ENCODE data around the gene CDAN1.
A peak's percentile ranks its signal among the peaks of the same experiment; 100 is the strongest.

Gene CDAN1

GRCh38 chr15:42731461-42731860, 5.5 kb downstream of the CDAN1 start:
- TF ChIP-seq, protein P1, sequence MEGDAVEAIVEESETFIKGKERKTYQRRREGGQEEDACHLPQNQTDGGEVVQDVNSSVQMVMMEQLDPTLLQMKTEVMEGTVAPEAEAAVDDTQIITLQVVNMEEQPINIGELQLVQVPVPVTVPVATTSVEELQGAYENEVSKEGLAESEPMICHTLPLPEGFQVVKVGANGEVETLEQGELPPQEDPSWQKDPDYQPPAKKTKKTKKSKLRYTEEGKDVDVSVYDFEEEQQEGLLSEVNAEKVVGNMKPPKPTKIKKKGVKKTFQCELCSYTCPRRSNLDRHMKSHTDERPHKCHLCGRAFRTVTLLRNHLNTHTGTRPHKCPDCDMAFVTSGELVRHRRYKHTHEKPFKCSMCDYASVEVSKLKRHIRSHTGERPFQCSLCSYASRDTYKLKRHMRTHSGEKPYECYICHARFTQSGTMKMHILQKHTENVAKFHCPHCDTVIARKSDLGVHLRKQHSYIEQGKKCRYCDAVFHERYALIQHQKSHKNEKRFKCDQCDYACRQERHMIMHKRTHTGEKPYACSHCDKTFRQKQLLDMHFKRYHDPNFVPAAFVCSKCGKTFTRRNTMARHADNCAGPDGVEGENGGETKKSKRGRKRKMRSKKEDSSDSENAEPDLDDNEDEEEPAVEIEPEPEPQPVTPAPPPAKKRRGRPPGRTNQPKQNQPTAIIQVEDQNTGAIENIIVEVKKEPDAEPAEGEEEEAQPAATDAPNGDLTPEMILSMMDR (IDR thresholded peaks at IDR 0.05; ENCODE audit: unreplicated experiment in 3 of 3), result no peak
- peaks cover 66% of the 10 kb centered on the region for H3K36me3 Mint-ChIP-seq (ENCODE audit: low read depth)
- H3K27ac Mint-ChIP-seq, result no peak overlapping the region
- H3K27me3 Mint-ChIP-seq (ENCODE audit: low read depth), result no peaks in the 10 kb centered on the region
- H3K4me3 Mint-ChIP-seq, result peak overlapping the region in 2 of 3 experiments; percentile 25 to 31
- H3K9me3 Mint-ChIP-seq, result no peaks in the 10 kb centered on the region
- peaks cover 32% of the 10 kb centered on the region for H3K4me1 Mint-ChIP-seq

DNA sequence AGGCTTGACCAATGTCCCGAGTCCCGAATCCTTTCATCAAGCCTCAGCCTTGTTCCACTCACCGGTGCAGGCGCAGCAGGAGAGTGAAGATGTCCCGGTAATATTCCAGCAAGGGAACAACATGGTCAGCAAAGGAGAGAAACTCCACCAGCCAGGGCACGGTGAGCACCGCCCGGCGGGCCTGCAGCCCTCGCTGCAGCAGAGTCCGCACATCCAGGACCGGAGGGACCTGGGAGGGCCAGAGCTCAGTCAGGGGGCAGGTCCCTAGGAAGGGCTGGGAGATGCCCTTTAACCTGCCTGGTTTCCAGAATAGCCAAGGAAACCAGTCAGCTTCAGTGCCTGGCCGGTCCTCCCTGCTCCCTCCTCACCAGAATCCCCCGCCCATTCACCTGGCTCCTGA, 6.4 kb downstream of the CDAN1 start:
- Mint-ChIP-seq H3K27ac (no peak overlapping the region), H3K4me1 (peaks cover 27% of the 10 kb centered on the region), H3K9me3 (no peaks in the 10 kb centered on the region), H3K27me3 (ENCODE audit: low read depth) (no peaks in the 10 kb centered on the region), H3K36me3 (ENCODE audit: low read depth) (peaks cover 68% of the 10 kb centered on the region), H3K4me3 (no peak overlapping the region)
- TF ChIP-seq, protein P1 (IDR thresholded peaks at IDR 0.05; ENCODE audit: unreplicated experiment in 3 of 3), result no peak

DNA sequence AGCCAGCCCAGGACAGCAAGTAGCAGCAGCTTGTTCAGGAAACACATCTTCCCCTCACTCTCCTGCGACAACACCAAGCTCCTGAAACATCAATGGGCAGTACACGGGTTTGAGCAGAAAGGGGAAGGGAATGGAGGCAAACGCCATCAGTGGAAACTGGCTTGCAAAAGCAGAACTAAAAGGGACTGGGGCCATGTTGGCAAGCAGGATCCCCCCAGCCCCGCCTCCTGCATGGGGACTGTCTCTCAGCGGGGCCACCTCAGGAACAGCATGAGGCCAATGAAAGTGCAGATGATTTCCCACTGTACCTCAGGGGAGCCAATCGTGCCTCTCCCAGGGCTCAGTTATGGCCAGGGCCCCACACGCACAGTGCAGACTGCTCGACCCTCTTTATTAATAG, 6.8 kb downstream of the CDAN1 start:
- peaks cover 72% of the 10 kb centered on the region for H3K36me3 Mint-ChIP-seq (ENCODE audit: low read depth)
- no peaks in the 10 kb centered on the region for H3K27me3 Mint-ChIP-seq (ENCODE audit: low read depth)
- H3K9me3 Mint-ChIP-seq, result no peaks in the 10 kb centered on the region
- H3K4me1 Mint-ChIP-seq, result peaks cover 27% of the 10 kb centered on the region
- no peak overlapping the region for H3K4me3 Mint-ChIP-seq
- no peak overlapping the region for H3K27ac Mint-ChIP-seq
- TF ChIP-seq, protein P1 (IDR thresholded peaks at IDR 0.05; ENCODE audit: unreplicated experiment in 3 of 3), result no peak

GRCh38 chr15:42729409-42729808, 7.5 kb downstream of the CDAN1 start:
- Mint-ChIP-seq H3K4me3 (no peak overlapping the region), H3K27me3 (ENCODE audit: low read depth) (no peaks in the 10 kb centered on the region), H3K9me3 (no peaks in the 10 kb centered on the region), H3K4me1 (peaks cover 26% of the 10 kb centered on the region), H3K36me3 (ENCODE audit: low read depth) (peaks cover 79% of the 10 kb centered on the region), H3K27ac (no peak overlapping the region)
- TF ChIP-seq, protein P1 (IDR thresholded peaks at IDR 0.05; ENCODE audit: unreplicated experiment in 3 of 3), result no peak

GRCh38 chr15:42728972-42729371, 8.0 kb downstream of the CDAN1 start:
- H3K4me1 Mint-ChIP-seq, result peaks cover 22% of the 10 kb centered on the region
- H3K9me3 Mint-ChIP-seq, result no peaks in the 10 kb centered on the region
- TF ChIP-seq, protein P1 (IDR thresholded peaks at IDR 0.05; ENCODE audit: unreplicated experiment in 3 of 3), result no peak

DNA sequence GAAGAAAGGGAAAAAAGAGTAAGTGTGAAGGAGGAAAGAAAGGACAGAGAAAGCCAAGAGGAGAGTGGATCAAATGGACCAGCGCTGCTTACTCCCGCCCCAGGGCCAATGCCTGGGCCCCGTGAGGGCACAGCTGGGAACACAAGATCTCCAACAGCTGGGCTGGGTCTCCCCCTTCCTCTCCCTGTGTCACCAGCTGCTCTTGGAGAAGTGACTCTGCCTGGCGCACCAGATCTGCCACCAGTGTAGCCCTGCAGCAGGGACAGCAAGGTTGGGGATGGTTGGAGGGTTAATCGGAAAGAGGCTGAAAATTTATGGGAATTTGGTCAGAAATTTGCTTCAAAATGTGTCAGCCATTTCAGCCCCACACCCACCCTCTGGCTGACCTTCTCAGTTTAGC, 8.4 kb downstream of the CDAN1 start:
- Mint-ChIP-seq H3K27me3 (ENCODE audit: low read depth) (no peaks in the 10 kb centered on the region), H3K9me3 (no peaks in the 10 kb centered on the region), H3K4me3 (no peak overlapping the region), H3K27ac (no peak overlapping the region), H3K36me3 (ENCODE audit: low read depth) (peaks cover 73% of the 10 kb centered on the region), H3K4me1 (peaks cover 21% of the 10 kb centered on the region)
- TF ChIP-seq, protein P1 (IDR thresholded peaks at IDR 0.05; ENCODE audit: unreplicated experiment in 3 of 3), result no peak

More at GRCh38 chr15:42728972-42729371, 8.0 kb downstream of the CDAN1 start:
- no peaks in the 10 kb centered on the region for H3K27me3 Mint-ChIP-seq (ENCODE audit: low read depth)
- no peak overlapping the region for H3K4me3 Mint-ChIP-seq
- H3K27ac Mint-ChIP-seq, result no peak overlapping the region
- H3K36me3 Mint-ChIP-seq (ENCODE audit: low read depth), result peaks cover 78% of the 10 kb centered on the region

Measured in nephron (organoid).